DMS 273 (cell line): ENCODE measurements around the gene ADCY6.

Experiments used
- DNase-seq: peaks from one replicate; lab custom pipeline; 2025; ENCODE audit not compliant: unreplicated experiment; lab: John Stamatoyannopoulos, UW

The ADCY6 gene

GRCh38 chr12:48786591-48787544, 2.0 kb downstream of the ADCY6 start:
- peak; percentile 21 for DNase-seq

- no peak for DNase-seq
Measured at GRCh38 chr12:48783432-48783831, 5.5 kb downstream of the ADCY6 start.

DNA sequence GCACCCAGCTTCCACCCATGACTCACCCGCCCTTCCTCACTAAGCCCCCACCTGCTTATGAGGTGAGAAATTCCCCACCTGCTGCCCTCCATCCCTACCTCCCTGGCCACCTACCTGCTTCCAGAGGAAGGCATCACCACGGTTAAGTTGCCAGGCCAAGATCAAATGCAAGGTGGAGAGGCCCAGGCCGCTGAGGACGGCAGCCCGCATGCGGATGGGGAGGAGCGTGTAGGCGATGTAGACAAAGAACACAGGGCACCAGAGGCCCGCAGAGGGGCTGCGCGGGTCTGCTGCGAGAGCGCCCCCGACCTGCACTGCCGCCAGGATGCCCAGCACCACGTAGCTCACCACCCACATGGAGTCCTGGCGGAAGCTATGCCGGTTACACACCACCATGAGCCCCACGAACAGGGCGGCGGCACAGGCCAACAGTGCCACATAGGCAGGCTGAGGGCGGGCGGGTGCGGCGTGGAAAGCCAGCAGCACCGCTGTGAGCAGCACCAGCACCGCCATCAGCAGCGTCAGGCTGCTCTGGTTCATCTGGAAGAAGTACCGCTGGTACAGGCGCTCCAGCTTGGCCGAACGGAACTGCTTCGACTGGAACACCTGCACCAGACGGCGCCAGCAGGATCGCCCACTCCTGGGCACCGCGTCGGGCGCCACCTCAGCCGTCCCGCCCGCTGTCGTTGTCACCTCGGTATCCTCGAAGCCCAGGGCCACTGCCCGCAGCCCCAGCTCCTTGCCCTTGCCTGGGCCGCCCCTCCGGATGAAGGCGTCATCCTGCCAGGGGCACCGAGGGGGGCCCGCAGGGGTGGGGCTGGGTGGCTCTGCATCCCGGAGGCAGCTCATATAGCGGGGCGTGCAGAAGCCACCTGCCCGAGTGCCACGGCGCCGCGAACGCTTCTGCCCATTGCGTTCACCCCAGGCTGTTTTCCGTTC, 6.2 kb downstream of the ADCY6 start:
- no peak for DNase-seq

DNA sequence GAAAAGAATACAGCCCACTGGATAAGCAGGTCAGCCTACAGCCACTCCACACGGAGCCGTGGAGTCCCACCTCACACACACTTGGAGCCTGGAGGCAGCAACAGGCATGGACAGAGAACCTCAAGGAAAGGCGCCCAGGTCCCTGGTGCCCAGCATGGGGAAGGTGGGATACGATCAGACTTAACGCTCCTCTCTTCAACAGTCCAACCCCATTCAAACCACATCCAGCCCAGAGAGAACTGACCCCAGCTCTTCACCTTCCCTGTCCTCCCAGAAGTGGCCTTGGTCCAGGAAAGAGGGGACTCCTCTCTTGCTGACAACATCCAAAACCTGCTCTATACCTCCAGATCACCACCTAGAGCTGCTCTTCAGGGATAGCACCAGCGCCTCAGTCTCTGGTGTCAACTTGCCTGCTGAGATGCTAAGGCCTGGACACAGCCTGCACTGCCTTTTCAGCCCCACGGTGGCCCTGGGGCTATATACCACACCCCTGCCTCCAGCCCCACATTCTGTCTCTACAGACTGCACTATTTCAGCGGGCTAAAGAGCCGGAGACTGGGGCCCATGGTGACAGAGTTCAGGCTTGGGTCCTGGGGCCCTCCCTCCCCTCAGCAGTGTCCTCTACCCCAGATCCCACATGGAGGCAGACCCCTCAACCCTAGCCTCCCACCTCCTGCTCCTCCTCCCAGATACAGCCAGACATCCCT, 7.0 kb downstream of the ADCY6 start:
- DNase-seq, result no peak

DNA sequence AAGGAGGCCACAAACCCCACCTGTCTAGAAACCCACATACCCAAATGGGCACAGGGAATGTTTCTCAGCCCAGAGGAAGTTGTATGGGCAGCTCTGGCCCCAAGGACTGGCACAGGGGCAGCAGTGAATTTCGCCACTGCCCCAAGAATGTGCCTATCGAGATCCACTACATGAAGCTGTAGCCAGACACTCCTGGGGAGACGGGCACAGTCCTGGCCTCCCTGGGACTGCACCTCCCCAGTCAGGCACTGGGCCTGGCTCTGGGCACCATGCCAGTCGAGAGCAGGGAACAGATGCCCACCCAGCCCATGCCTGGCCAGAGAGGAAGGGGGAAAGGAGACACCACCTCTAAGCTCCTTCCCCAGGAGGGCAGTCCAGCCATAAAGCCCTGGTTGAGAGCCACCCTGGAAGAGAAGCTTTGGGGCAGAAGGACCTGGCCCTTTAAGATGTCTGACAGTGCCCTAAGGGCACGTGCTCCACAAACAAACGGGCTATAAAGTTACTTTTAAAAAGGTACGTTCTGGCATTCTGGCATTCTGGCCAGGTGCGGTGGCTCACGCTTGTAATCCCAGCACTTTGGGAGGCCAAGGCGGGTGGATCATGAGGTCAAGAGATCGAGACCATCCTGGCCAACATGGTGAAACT, 8.4 kb downstream of the ADCY6 start:
- peak; percentile 42 for DNase-seq

DNA sequence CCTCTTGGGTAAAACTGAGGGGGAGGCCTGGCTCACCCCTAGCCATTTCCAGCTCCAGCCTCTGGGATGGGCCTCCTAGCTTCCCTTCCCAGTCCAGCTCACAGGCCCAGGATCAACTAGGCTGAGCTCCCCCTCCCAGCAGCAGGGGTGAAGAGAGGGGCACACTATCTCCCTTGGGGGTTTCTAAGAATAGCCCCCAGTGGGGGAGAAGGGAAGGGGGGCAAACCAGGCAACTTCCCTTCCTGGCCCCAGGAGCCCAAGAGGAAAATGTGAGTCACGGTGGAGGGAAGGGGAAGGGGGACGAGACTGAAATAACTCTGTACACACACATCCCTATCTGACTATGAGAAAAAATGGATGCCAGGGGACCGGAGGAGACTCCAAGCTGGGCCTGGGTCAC, 9.0 kb downstream of the ADCY6 start:
- no peak for DNase-seq

GRCh38 chr12:48777501-48778400, 11.1 kb downstream of the ADCY6 start:
- DNase-seq, result no peak

DNA sequence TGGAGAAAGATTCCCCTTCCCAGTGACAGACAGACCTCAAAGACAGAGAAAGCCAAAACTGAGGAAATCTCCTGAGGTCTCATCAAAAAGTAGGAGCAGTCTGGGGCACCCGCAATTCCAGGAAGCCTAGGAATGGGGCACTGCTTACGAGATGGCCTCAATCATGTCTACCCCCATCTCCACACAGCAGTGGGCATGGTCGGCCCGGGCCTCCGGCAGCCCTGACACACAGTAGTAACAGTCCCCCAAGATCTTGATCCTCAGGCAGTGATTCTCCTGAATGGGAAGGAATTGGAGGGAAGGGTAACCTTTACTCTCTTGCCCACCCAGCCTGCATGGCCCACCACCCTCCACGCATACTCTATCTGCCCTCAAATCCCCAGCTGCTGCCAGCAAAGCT, 11.9 kb downstream of the ADCY6 start:
- DNase-seq, result no peak

GRCh38 chr12:48775991-48776649, 12.8 kb downstream of the ADCY6 start:
- no peak for DNase-seq

DNA sequence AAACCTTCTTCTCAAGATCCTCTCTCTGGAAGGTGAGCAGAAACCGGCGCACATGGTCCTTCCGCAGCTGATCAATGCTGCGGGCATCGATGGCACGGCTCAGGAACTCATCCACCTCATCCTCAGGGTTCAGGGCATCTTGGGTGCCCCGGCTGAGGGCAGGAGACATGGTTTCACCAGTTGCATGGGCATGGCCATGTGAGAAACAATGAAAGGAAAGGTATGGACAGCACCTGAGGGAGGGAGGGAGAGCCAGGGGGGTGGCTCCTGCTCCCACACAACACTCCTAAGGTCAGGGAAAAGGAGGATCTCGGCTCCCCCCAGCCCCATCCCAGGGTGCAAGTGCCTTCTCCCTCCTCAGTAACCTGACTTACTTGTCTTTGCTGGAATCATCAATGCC, 13.6 kb downstream of the ADCY6 start:
- DNase-seq, result no peak

GRCh38 chr12:48774516-48774915, 14.4 kb downstream of the ADCY6 start:
- no peak for DNase-seq

DNA sequence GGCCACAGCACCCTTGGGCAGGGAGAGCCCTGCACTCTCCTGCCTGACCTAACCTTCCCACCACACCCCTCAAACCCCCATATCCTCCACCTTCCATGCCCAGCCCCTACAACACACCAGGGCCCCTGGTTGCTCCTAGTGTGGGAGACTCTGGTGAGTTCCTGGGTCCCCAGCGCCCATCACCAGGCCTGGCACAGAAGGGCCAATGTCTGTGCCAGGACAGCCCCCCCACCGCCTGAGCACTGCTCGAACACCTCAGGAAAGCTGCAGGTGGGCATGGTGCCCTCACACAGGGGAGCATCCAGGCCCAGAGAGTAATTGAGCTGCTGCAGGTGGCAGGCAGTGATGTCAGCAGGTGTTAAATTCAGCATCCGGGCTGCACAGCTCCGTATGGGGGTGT, 15.2 kb downstream of the ADCY6 start:
- no peak for DNase-seq

DNA sequence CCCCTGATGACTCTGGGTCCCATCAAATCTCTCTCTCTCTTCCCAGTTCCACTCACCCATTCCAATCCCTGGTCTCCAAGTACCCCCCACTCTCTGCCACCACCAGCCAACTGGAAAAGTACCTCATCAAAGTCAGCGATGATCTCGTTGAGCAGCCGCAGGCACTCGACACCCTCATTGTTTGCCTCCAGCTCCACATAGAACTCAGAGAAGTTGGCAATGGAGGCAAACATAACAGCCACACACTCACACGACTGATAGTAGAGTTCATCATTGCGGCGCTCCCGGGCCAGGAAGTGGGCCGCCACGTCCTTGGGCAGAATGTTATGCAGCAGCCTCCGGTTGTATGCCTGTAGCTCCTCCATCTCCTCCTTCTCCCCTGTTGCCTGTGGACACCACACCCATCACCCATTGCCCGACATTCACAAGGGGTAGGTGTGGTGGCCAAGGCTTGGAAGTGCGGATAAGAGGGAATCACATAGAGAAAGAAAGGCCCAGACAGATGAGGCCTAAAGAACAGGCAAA, 17.2 kb downstream of the ADCY6 start:
- no peak for DNase-seq

GRCh38 chr12:48770756-48771155, 18.1 kb downstream of the ADCY6 start:
- no peak for DNase-seq

DNA sequence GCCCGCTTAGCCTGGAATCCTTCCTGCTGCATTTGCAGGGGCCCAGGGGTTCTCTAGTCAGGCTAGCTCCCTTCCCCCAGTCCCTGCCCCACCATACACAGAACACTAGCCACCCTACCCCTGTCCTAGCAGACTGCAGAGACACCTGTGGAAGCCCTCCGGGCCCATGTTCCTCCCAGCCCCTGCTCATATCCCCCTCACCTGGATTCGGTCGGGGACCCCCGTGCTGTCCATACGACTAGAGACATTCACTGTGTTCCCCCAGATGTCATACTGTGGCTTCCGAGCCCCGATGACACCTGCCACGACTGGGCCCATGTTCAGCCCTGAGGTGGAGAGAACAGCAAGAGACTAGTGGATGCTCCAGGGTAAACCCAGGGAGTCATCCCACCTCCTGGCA, 20.2 kb downstream of the ADCY6 start:
- no peak for DNase-seq

DNA sequence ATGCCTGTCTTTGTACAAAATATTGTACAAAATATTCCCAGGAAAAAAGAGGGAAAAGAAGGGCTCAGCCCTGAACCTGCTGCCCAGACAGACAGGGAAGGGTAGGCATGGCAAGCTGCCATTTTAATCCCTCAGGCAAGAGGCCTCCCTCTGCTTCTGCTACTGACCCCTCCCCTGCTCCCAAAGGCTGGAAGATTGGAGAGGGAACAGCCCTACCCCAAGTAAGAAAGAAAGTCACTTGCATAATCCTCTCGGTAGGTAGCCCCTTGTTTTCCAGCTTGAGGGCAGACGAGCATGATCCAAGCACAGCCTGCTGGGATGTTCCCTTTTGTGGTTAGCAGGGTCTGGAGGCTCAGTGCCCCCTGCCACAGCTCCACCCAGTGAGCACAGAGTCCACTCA, 20.7 kb downstream of the ADCY6 start:
- DNase-seq, result no peak

GRCh38 chr12:48767521-48767920, 21.4 kb downstream of the ADCY6 start:
- DNase-seq, result no peak

DNA sequence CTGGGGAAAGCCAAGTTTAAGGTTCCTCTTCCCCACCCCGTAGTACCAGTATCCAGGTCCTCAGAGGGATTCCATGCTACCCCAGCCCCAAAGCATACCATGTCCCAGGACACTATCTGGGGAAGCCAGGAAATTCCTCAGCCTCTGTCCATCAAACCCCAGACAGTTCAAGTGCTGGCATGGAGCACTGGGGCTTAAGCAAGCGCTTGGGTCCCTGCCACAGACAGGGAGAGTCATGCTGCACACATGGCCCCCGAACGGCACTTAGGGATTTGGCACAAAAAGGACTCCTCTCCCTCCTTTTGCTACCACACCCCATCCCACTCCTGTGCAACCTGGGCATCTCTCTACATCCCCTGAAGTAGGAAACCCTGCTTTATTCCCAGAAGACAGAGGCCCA, 21.8 kb downstream of the ADCY6 start:
- no peak for DNase-seq

DNA sequence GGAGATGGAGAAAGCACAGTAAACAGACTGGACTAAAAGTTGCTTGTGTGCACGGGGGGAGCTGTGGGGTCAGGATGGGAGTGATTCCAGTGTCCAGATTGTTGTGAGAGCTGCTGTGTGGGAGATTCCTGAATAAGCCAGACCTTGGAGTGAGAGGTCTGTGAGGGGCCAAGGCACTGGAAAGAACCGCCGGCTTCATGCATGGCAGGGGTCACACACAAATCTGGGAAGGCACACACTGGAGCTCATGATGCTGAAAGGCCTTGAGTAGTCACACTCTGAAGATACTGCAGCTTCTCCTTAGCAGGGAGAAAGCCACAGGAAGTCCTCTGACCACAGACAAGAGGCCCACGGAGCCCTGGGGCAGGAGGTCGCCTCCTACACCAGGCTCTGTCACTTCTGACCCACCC, 23.1 kb downstream of the ADCY6 start:
- no peak for DNase-seq
